NT2/D1 (cell line): Measurements from ENCODE around the gene ARAP2.
A peak's percentile ranks its signal among the peaks of the same experiment; 100 is the strongest.

Experiments used
- DNase-seq: peaks from one replicate; pipeline ENCODE4 v3.0.0-alpha.2; 2011; ENCODE audit warnings: low read depth, low spot score
- H3K27me3 ChIP-seq: 2 replicates; pipeline ENCODE4 v1.6.0; 2011; ENCODE audit warnings: mild to moderate bottlenecking; ENCODE audit not compliant: insufficient read length, insufficient read depth
- H3K36me3 ChIP-seq: 2 replicates; pipeline ENCODE4 v1.6.1; 2011; ENCODE audit warnings: mild to moderate bottlenecking, low read length, mixed read lengths; ENCODE audit not compliant: insufficient read depth, insufficient read length
- H3K4me1 ChIP-seq: 2 replicates; pipeline ENCODE4 v1.5.1; 2011; ENCODE audit not compliant: insufficient read depth, insufficient read length
- H3K4me3 ChIP-seq: 2 replicates; pipeline ENCODE4 v1.5.1; 2011; ENCODE audit warnings: low read depth; ENCODE audit not compliant: insufficient read length
- H3K9ac ChIP-seq: 2 replicates; pipeline ENCODE4 v1.6.0; 2011; ENCODE audit warnings: low read depth; ENCODE audit not compliant: insufficient read length
- H3K9me3 ChIP-seq: 2 replicates; pipeline ENCODE4 v1.5.1; 2011; ENCODE audit warnings: mild to moderate bottlenecking, low read length; ENCODE audit not compliant: insufficient read depth
- SUZ12 ChIP-seq: IDR thresholded peaks from 2 replicates; pipeline ENCODE4 v1.6.1; 2011; ENCODE audit not compliant: insufficient read length, insufficient read depth; ENCODE audit errors: extremely low read depth
- YY1 ChIP-seq: IDR thresholded peaks from 2 replicates; pipeline ENCODE4 v1.6.1; 2011; ENCODE audit not compliant: insufficient read length, insufficient read depth
- ZNF274 ChIP-seq: IDR thresholded peaks from 2 replicates; pipeline ENCODE4 v1.6.1; 2011; ENCODE audit warnings: mild to moderate bottlenecking, low read depth, low read length

Gene ARAP2, protein sequence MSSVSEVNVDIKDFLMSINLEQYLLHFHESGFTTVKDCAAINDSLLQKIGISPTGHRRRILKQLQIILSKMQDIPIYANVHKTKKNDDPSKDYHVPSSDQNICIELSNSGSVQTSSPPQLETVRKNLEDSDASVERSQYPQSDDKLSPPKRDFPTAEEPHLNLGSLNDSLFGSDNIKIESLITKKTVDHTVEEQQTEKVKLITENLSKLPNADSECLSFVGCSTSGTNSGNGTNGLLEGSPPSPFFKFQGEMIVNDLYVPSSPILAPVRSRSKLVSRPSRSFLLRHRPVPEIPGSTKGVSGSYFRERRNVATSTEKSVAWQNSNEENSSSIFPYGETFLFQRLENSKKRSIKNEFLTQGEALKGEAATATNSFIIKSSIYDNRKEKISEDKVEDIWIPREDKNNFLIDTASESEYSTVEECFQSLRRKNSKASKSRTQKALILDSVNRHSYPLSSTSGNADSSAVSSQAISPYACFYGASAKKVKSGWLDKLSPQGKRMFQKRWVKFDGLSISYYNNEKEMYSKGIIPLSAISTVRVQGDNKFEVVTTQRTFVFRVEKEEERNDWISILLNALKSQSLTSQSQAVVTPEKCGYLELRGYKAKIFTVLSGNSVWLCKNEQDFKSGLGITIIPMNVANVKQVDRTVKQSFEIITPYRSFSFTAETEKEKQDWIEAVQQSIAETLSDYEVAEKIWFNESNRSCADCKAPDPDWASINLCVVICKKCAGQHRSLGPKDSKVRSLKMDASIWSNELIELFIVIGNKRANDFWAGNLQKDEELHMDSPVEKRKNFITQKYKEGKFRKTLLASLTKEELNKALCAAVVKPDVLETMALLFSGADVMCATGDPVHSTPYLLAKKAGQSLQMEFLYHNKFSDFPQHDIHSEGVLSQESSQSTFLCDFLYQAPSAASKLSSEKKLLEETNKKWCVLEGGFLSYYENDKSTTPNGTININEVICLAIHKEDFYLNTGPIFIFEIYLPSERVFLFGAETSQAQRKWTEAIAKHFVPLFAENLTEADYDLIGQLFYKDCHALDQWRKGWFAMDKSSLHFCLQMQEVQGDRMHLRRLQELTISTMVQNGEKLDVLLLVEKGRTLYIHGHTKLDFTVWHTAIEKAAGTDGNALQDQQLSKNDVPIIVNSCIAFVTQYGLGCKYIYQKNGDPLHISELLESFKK (N-terminal part only)

GRCh38 chr4:36244257-36245082 lies at the start of gene ARAP2:
ARAP2 (minus strand) TSS chr4:36244514; CDS start chr4:36229486, 15,028 bp downstream.
- H3K36me3 ChIP-seq = no peaks in the 10 kb centered on the region
- peaks cover 29% of the 10 kb centered on the region for H3K27me3 ChIP-seq
- H3K4me1 ChIP-seq = no peaks in the 10 kb centered on the region
- DNase-seq = no peak
- TF ChIP-seq SUZ12 (no peak), ZNF274 (no peak), YY1 (no peak)
- H3K9ac ChIP-seq = peak within 1 kb of the TSS; percentile 67
- no peaks in the 10 kb centered on the region for H3K9me3 ChIP-seq
- peak within 1 kb of the TSS; percentile 54 for H3K4me3 ChIP-seq

DNA sequence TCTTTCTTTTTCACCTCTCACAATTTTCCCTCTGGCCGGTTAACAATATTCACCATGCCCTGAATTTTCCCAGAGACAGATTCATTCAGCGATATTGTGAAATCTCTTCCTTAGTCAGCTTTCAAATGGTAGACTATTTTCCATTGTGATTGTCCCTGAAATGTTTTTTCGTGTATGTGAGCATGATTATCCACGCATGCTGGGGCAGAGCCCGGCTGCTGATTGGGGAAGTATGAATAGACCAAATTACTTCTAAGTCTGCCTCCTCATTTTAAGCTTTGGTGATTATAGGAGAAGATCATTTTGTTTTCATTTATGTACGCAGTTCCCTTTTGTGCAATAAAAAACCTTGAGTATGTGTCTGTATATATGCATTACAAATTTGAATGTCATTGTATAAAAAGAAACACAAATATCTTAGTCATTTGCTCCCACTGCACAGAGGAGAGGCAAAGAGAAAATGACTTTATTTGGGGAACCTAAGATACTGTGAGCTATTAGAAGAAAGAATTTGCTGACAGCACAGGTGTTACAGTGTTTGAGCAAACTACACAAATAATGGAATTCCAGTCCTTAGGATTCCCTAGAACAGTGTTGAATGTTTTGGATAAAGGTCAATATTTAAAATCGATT lies 48.4 kb upstream of the ARAP2 start:
- Histone ChIP-seq H3K9me3 (no peaks in the 10 kb centered on the region), H3K4me3 (no peak overlapping the region), H3K4me1 (no peaks in the 10 kb centered on the region), H3K36me3 (no peaks in the 10 kb centered on the region), H3K27me3 (no peaks in the 10 kb centered on the region), H3K9ac (no peak overlapping the region)
- no peak for TF ChIP-seq SUZ12
- no peak for TF ChIP-seq YY1
- no peak for TF ChIP-seq ZNF274
- DNase-seq = no peak

- Histone ChIP-seq H3K9ac (no peak overlapping the region), H3K9me3 (no peaks in the 10 kb centered on the region), H3K27me3 (no peaks in the 10 kb centered on the region), H3K4me3 (no peak overlapping the region), H3K36me3 (no peaks in the 10 kb centered on the region), H3K4me1 (no peaks in the 10 kb centered on the region)
- DNase-seq = no peak
- TF ChIP-seq YY1 (no peak), ZNF274 (no peak), SUZ12 (no peak)
These were observed 46.3 kb upstream of the ARAP2 start for GRCh38 chr4:36290641-36291040.

GRCh38 chr4:36288731-36289426 lies 44.6 kb upstream of the ARAP2 start:
- H3K4me1 ChIP-seq = no peaks in the 10 kb centered on the region
- no peaks in the 10 kb centered on the region for H3K36me3 ChIP-seq
- no peak for TF ChIP-seq ZNF274
- no peak for TF ChIP-seq YY1
- no peak for TF ChIP-seq SUZ12
- no peak overlapping the region for H3K4me3 ChIP-seq
- H3K9me3 ChIP-seq = no peaks in the 10 kb centered on the region
- no peak for DNase-seq
- no peaks in the 10 kb centered on the region for H3K27me3 ChIP-seq
- no peak overlapping the region for H3K9ac ChIP-seq

GRCh38 chr4:36286481-36286871 lies 42.2 kb upstream of the ARAP2 start:
- TF ChIP-seq ZNF274 (no peak), SUZ12 (no peak), YY1 (no peak)
- Histone ChIP-seq H3K9me3 (no peaks in the 10 kb centered on the region), H3K9ac (no peak overlapping the region), H3K36me3 (no peaks in the 10 kb centered on the region), H3K4me1 (no peaks in the 10 kb centered on the region), H3K4me3 (no peak overlapping the region), H3K27me3 (no peaks in the 10 kb centered on the region)
- DNase-seq = no peak
